Uterus (tissue), 4 donors: ENCODE data around the gene TMEM161A. TPM values are rescaled to one million over a fixed set of nuclear protein-coding genes. Genes with fewer than 3 reads are reported as not detected.

Experiments
- DNase-seq, 2 donors: peaks; one replicate each; pipeline ENCODE4 v3.0.0-alpha.2; 2019 to 2020
- H3K27ac ChIP-seq, 2 donors: fragments of 200-600 bp; sonication (generic); 1 replicate in 1 of 2; 2 replicates in 1 of 2; pipeline ENCODE4 v1.5.1; 2016 to 2018
- H3K27me3 ChIP-seq, 2 donors: fragments of 200-600 bp; sonication (generic); one replicate each; pipeline ENCODE4 v1.5.1; 2018 to 2019; ENCODE audit warnings: control low read depth in 1 of 2
- H3K36me3 ChIP-seq, 2 donors: fragments of 200-600 bp; sonication (generic); one replicate each; pipeline ENCODE4 v1.5.1; 2019; ENCODE audit warnings: control low read depth in 1 of 2
- H3K4me1 ChIP-seq, 2 donors: fragments of 200-600 bp; sonication (generic); one replicate each; pipeline ENCODE4 v1.5.1; 2018 to 2019; ENCODE audit warnings: control low read depth in 1 of 2
- H3K4me3 ChIP-seq, 2 donors: fragments of 200-600 bp; sonication (generic); 1 replicate in 1 of 2; 2 replicates in 1 of 2; pipeline ENCODE4 v1.5.1; 2018 to 2019; ENCODE audit warnings: mild to moderate bottlenecking in 1 of 2
- H3K9me3 ChIP-seq, 2 donors: fragments of 200-600 bp; sonication (generic); one replicate each; pipeline ENCODE4 v1.5.1; 2019; ENCODE audit warnings: control low read depth in 1 of 2
- CTCF ChIP-seq, 4 experiments: fragments of 200-600 bp in 2 of 4; fragments of 450-650 bp in 2 of 4; sonication (generic) in 2 of 4; IDR thresholded peaks; one replicate each; pipeline ENCODE4 v1.5.1; 2016 to 2019; ENCODE audit warnings: antibody characterized with exemption in 4 of 4, mild to moderate bottlenecking in 2 of 4, moderate library complexity in 1 of 4
- POLR2A ChIP-seq, 2 donors: fragments of 450-650 bp; IDR thresholded peaks; one replicate each; pipeline ENCODE4 v1.6.1; 2016; ENCODE audit warnings: antibody characterized with exemption in 2 of 2, mild to moderate bottlenecking in 1 of 2, moderate library complexity in 1 of 2
- intact Hi-C: fragments of 100-400 bp; cut with DNase I; formaldehyde crosslinking; loops from one replicate; pipeline ENCODE4 v1.15.1; 2023; ENCODE audit warnings: low total_unique reads
- total RNA-seq, 4 donors: library from RNA; depleted of rRNA in 3 of 4; stranded (reverse); fragments of >200 nt in 3 of 4; gene quantifications; one replicate each; pipeline versions ENCODE4 v1.1.0 to v1.2.4, GENCODE V29; 2014 to 2023
- donor health status: DM: yes; HTN: yes; CAD: no.

TMEM161A gene
- total RNA-seq, 4 donors from 2014 or later = 3.5 to 33.6 (median 17.3) TPM

GRCh38 chr19:19094513-19094912 is 43.8 kb downstream of the TMEM161A start:
- TF ChIP-seq CTCF (IDR thresholded peaks at IDR 0.05) (no peak), POLR2A (IDR thresholded peaks at IDR 0.05) (no peak)
- no peak overlapping the region for H3K27ac ChIP-seq
- H3K4me1 ChIP-seq = no peaks in the 10 kb centered on the region
- DNase-seq = no peak
- H3K9me3 ChIP-seq = no peaks in the 10 kb centered on the region
- intact Hi-C loops = no loop called here
- no peaks in the 10 kb centered on the region for H3K27me3 ChIP-seq
- H3K36me3 ChIP-seq = no peaks in the 10 kb centered on the region
- H3K4me3 ChIP-seq = no peak overlapping the region

- no peaks in the 10 kb centered on the region for H3K27me3 ChIP-seq
- intact Hi-C loops = no loop called here
Observed at GRCh38 chr19:19087676-19088075, 50.6 kb downstream of the TMEM161A start.

GRCh38 chr19:19083413-19084178 is 54.7 kb downstream of the TMEM161A start:
- TF ChIP-seq POLR2A (IDR thresholded peaks at IDR 0.05) = no peak
- no peak for TF ChIP-seq CTCF (IDR thresholded peaks at IDR 0.05)
- Histone ChIP-seq H3K36me3 (no peaks in the 10 kb centered on the region), H3K27me3 (no peaks in the 10 kb centered on the region), H3K4me1 (no peaks in the 10 kb centered on the region), H3K4me3 (no peak overlapping the region), H3K27ac (no peak overlapping the region), H3K9me3 (no peaks in the 10 kb centered on the region)
- no peak for DNase-seq
- intact Hi-C loops = no loop called here

More at GRCh38 chr19:19087676-19088075, 50.6 kb downstream of the TMEM161A start:
- no peaks in the 10 kb centered on the region for H3K36me3 ChIP-seq
- no peaks in the 10 kb centered on the region for H3K9me3 ChIP-seq
- no peak overlapping the region for H3K4me3 ChIP-seq
- TF ChIP-seq POLR2A (IDR thresholded peaks at IDR 0.05) (no peak), CTCF (IDR thresholded peaks at IDR 0.05) (no peak)
- no peaks in the 10 kb centered on the region for H3K4me1 ChIP-seq
- H3K27ac ChIP-seq = no peak overlapping the region
- no peak for DNase-seq

- Histone ChIP-seq H3K9me3 (no peaks in the 10 kb centered on the region), H3K27me3 (no peaks in the 10 kb centered on the region), H3K36me3 (no peaks in the 10 kb centered on the region), H3K27ac (peak overlapping the region in 1 of 2 donors; percentile 20), H3K4me3 (no peak overlapping the region), H3K4me1 (no peaks in the 10 kb centered on the region)
- DNase-seq = peak; percentile 46
- TF ChIP-seq POLR2A (IDR thresholded peaks at IDR 0.05) (no peak), CTCF (IDR thresholded peaks at IDR 0.05) (no peak)
- intact Hi-C loops = no loop called here
Observed at GRCh38 chr19:19081642-19082151, 56.6 kb downstream of the TMEM161A start.

GRCh38 chr19:19079571-19079970 is 58.7 kb downstream of the TMEM161A start:
- intact Hi-C loops = no loop called here
- TF ChIP-seq POLR2A (IDR thresholded peaks at IDR 0.05) (no peak), CTCF (IDR thresholded peaks at IDR 0.05) (no peak)
- H3K4me3 ChIP-seq = no peak overlapping the region
- H3K9me3 ChIP-seq = no peaks in the 10 kb centered on the region
- H3K27ac ChIP-seq = no peak overlapping the region
- DNase-seq = no peak
- H3K27me3 ChIP-seq = no peaks in the 10 kb centered on the region
- no peaks in the 10 kb centered on the region for H3K4me1 ChIP-seq
- no peaks in the 10 kb centered on the region for H3K36me3 ChIP-seq
